GM19099 (cell line): ENCODE data around the gene EFEMP1.

Experiments
- POLR2A ChIP-seq: IDR thresholded peaks from 3 replicates; pipeline ENCODE4 v1.6.1; 2011; ENCODE audit warnings: low read depth; ENCODE audit not compliant: insufficient read length; ENCODE audit errors: extremely low read depth

The EFEMP1 gene

DNA sequence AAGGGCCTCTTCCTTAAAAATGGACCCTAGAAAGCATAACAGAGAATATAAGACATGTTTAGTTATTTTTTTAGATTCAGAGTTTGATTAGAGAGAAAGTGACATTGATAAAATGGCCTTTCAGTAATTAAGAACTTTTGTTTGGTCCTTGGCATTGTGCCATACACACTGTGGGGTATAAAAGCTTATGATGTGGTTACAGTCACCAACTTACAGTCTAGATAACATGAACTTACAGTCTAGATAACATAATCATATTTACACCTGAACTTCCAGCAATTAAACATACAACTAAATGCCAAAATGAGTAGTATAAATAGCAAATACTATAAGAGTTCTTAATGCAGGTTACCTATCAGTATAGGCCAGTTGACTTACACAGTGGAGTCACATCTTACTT, 25.6 kb upstream of the EFEMP1 start:
- no peak for TF ChIP-seq POLR2A

DNA sequence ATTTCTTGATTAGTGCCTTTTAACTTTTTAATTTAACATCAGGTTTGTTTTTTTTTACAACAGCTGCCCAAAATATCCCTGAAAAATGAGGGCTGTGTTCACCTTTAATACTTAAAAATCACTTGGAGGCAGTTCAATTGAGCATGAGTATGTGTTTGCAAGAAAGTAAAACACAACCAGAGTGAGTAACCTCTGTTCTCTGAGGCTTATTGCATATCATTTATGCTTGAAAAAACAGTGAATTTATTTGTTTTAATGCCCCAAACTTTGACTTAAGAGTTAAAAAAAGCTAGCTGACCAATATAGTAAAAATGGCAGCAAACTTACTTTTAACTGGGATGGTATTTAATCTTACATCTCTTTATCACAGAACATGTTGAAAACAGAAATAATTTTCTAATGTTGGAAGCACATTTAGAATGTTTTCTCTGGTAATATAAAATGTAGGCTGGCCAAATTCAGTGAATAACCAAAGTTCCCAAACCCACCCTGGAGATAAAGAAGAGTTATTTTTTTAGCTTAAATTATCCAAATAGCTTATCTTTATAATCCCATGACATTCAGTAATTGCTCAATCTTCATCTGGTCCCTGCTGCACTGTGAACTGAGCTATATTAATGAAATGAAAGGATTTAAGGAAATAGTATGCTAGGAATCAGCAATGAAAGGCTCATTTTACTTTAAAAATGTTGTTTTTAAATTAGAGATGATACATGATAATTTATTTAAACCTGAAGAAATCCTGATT, 24.8 kb upstream of the EFEMP1 start:
- no peak for TF ChIP-seq POLR2A

DNA sequence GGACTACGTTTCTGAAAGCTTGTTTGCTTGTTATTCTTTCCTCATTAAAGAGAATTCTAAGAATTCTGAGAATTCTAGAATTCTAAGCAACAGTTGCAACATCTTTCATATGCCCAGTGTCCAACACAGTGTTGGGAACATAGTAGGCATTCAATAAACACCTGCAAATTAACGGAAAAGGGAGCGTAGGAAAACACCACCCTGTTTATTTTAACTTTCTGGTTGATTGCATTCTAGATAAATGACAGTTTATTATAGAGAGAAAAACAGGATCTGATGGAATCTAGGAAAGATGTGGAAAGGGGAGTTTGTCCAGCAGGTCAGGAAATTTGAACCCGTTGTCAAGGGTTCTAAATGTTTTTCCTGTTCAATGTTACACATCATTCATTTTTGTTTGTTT, 24.2 kb upstream of the EFEMP1 start:
- no peak for TF ChIP-seq POLR2A

DNA sequence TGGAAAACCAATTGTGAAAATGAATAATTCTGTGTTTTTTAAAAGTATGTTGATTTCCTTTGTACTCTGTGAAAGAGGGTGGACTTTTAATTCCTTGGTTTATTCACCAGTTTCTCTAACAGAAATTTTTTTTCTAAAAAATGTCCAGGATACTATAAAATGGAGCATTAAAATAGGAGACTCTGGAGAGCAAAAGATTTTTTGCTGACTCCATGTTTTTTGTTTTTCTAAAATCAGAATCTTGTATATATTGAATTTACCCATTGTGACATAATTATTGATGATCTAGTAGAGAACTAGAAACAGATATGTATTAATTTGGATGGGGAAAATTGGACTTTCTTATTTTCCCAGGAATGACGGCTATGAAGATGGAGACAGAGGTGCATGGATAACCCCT, 23.2 kb upstream of the EFEMP1 start:
- TF ChIP-seq POLR2A, result no peak

DNA sequence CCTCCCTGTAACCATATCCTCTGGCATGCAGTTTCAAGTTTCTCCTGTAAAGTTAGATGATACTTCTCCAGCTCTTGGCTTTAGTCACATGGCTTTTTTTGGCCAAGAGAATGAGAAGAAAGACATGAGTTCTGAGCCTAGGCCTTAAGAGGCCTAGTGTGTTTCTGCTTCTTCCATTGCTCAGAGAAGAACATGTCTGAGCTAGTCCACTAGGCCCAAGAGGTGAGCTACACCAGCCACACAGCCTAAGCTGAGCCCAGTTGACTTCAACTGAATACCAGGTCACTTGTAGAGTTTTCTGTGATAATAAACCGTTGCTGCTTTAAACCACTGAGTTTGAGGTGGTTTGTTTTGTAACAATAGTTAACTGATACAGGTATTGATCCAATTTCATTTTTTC, 19.9 kb upstream of the EFEMP1 start:
- no peak for TF ChIP-seq POLR2A

DNA sequence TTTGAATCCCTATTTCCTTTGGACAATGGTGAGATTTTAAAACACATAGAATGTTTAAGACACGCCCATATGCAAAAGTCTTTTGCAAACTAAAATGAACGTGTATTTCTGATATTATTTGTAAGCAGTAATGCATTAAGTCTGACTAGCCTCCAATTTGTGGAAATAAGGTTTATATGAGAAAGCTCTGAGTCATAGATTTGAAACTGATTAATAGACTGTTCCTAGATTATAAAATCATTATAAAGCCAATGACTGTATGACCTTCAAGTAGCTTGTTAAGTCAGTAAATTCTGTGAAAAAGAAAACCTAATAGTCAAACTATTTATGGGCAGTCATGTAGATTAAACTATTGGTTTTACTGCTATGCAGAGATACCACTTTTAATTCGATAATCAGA, 12.8 kb upstream of the EFEMP1 start:
- TF ChIP-seq POLR2A, result no peak

DNA sequence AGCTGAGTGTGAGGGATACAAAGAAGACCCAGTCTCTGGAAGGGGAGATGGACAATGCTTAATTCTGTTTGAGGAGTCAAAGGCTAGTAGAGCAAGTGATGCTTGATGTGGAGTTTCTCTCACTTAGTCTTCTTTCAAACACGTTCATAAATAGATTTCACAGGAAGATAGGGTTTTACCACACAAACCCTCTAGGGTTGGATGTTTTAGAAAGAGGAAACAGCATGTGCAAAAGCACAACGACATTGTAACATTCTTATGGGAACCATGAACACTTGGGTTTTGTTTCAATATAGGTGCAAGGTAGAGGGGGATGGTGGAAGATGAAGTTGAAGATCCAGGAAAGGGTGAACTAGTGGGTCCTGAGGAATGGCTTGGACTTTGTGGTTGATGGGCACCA, 10.8 kb upstream of the EFEMP1 start:
- no peak for TF ChIP-seq POLR2A

DNA sequence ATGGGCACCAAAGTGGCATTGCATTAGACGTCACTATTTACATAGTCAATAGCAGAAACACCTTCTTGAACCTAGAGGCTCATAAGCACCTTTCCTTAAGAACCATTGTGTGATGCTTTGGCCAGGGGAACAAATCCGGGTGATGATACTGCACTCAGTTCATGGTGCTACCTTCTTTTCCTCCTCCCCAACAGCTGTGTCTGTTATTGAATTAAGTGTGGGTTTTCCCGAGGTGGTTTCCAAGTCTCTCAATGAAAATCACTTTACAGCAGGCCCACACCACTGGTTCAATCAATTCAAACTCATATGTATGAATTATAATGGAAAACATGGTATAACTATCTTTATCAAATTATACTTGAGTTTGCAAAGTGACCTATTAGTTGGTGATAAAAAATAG, 9.3 kb upstream of the EFEMP1 start:
- TF ChIP-seq POLR2A, result no peak

DNA sequence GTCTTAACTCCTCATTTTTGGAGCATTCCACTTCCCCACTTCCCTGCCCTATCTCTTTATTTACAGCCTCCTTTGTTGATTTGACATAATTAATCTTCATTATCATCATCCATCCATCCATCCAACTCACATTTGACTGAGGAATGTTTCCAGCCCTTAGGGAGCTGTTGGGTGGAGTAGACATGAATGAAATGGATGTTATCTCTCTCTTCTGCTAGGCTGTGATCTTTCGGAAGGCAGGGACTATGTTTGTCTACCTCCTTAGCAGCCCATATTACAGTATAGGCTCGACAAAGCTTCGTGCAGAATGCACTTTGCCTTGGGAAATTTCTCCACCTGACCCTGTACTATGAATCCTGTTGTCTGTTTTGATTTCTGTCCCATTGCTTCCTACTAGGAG, 7.7 kb upstream of the EFEMP1 start:
- TF ChIP-seq POLR2A, result no peak

DNA sequence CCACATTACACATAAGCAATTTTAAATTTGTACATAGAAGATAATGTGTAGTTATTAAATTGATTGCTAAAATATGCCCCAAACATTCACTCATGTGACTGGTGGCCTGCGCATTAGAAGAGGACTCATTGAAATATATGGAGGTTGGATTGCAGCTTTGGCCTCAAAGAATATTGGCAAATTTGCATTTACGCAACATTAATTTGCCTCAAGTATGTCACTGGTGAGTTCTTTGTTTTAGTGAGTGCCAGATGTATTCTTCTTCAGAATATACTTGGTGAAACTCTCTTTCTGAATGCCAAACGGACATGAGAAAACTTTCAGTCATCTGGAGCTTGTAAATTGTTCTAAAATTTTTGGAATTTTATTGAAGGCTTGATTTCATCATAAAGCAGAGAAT, 5.9 kb upstream of the EFEMP1 start:
- no peak for TF ChIP-seq POLR2A

DNA sequence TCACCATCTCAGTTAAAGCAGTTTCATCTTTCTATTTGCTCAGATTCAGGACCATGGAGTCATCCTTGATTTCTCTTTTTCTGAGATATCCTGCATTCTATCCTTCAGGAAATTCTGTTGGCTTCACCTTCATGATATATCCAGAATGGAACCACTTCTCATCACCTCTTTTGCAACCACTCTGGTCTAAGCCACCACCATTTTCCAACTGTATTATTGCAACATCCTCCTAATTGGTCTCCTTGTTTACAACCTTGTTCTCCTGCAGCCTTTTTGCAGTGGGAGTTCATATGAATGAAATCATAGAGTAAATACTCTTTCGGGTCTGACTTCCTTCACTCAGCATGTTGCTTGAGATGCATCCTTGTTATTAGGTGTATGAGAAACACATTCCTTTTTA, 3.4 kb upstream of the EFEMP1 start:
- no peak for TF ChIP-seq POLR2A

DNA sequence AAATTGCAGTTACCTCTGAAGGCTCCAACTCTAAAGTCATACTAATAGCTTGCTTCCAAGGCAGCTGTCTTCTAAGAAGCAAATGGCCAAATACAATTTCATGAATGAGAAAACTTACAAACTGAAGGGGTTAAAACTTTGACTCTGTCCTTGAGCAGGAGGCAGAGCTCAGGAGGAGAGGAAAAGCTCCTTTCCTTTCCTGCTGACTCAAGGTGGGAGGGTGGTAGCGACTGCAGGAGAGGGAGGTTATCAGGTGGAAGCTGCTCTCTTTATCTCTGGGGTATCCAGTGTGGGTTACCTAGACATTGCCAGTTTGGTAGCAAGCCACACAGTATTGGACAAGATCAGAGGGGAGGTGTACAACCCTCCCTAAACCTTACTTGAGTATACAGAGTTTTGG, 2.7 kb upstream of the EFEMP1 start:
- TF ChIP-seq POLR2A, result no peak

DNA sequence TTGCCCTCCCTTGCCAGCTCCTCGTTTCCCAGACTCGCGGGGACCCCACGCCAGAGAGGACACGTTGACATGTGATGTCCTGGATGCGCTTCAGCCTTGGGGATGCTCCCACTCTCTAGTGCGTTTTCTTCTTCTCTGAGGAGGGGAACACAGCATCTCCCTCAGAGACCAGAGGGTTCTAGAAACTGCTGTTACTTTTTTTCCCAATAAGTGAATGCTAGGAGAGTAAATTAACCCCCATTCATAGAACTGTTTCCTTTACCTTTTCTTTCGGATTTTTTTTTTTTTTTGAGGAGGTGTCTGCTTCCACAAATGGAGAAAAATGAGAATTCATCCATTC, 370 bp upstream of the EFEMP1 start:
- TF ChIP-seq POLR2A, result no peak

DNA sequence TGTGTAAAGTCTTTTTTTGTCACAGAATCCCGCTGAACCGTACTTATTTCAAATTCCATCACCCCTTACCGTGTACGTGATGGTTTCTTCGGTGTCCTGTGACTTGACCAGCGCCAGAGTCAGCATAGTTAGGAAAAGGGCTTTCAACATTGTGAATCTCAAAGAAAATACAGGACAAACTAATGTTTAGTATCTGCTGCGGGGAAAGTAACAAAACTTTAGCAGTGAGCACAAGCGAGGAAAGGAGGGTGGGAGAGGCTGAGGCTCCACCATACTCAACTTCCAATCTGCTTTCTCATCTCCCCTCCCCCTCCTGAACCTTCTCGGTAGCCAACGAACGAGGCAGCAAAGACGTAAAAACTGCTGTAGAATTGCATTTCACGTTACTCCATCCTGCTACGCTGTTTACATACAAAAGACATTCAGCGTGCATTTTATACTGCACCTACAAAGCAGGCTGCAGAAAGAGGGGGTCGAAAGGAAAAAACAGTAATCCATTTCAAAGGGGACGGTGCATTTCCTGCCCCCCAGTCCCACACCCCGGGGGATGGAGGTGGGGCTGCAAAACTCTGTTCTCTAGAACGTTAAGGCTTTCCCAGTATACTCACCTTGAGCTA, 1.2 kb downstream of the EFEMP1 start:
- TF ChIP-seq POLR2A, result no peak

DNA sequence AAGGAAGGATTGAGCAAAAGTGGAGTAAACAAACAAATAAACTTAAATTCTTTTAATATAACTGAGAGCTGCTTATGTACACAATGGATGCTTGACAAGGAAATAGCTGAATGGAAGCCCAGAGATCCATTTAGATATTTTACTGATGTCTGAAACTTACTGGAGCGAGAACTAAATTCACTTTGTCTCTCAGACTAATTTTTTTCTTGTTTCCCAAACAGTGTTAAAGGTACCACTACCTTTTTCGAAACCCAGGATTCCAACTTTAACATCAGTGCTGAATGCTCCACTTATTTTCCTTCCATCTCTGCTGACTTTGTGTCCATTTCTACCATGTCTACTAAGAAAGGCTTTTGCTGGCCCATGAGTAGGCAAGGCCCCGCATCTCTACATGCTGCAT, 4.0 kb downstream of the EFEMP1 start:
- no peak for TF ChIP-seq POLR2A

DNA sequence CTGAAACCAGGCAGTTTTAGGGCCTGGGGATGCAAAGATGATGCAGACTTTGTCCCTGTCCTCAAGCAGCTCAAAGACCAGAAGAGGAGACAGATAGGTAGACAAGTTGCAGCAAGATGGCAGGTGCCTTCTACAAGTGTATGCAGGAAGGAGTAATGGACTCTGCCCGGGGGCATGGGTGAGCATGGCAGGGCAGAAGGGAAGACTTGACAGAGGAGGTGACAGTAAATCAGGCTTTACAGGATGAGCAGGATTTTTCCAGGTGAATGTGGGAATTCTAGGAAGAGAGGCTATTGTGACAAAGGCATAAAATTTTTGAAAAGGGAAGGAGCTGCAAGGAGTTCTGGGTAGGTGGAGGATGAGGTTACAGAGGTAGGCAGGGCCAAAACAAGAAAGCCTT, 4.7 kb downstream of the EFEMP1 start:
- no peak for TF ChIP-seq POLR2A
